ENCODE measurements around the gene RNASE7.
A peak's percentile ranks its signal among the peaks of the same experiment; 100 is the strongest.
"Not testable (repeated sequence)": the region's sequence is repeated elsewhere in the genome, so short reads cannot be mapped to it uniquely, and the experiment has no call there.

Gene RNASE7, protein sequence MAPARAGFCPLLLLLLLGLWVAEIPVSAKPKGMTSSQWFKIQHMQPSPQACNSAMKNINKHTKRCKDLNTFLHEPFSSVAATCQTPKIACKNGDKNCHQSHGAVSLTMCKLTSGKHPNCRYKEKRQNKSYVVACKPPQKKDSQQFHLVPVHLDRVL

GRCh38 chr14:21041676-21042433, at the start of gene RNASE7:
Gene RNASE7 (plus strand): TSS chr14:21042362. CDS start chr14:21042993, 631 bp downstream.
- no peak for DNase-seq (ENCODE audit: low read depth)

GRCh38 chr14:20996521-20996920, 45.6 kb upstream of the RNASE7 start:
- DNase-seq (ENCODE audit: low read depth), result no peak

GRCh38 chr14:20997115-20997514, 45.0 kb upstream of the RNASE7 start:
- DNase-seq (ENCODE audit: low read depth), result no peak

- no peak for DNase-seq (ENCODE audit: low read depth)
Measured at GRCh38 chr14:20997564-20997963, 44.6 kb upstream of the RNASE7 start.

GRCh38 chr14:20998139-20998538, 44.0 kb upstream of the RNASE7 start:
- DNase-seq (ENCODE audit: low read depth), result no peak

- no peak for DNase-seq (ENCODE audit: low read depth)
Measured at GRCh38 chr14:20998674-20999366, 43.3 kb upstream of the RNASE7 start, which contains the start of gene SLC39A2. Gene SLC39A2 (plus strand): TSS chr14:20999293. CDS start chr14:20999447, 154 bp downstream.

GRCh38 chr14:20999591-20999990, 42.6 kb upstream of the RNASE7 start:
- DNase-seq (ENCODE audit: low read depth), result no peak

DNA sequence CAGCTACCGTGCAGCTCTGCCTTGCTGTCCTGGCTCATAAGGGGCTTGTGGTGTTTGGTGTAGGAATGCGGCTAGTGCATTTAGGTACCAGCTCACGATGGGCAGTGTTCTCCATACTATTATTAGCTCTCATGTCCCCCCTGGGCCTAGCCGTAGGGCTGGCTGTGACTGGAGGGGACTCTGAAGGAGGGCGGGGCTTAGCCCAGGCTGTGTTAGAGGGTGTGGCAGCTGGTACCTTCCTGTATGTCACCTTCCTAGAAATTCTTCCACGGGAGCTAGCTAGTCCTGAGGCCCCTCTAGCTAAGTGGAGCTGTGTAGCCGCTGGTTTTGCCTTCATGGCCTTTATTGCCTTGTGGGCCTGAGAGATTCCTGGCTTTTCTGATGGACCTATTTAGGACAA, 40.9 kb upstream of the RNASE7 start:
- DNase-seq (ENCODE audit: low read depth), result no peak

- no peak for DNase-seq (ENCODE audit: low read depth)
Measured at GRCh38 chr14:21003788-21004346, 38.3 kb upstream of the RNASE7 start.

GRCh38 chr14:21009721-21010120, 32.4 kb upstream of the RNASE7 start:
- DNase-seq (ENCODE audit: low read depth), result not testable (repeated sequence)

- DNase-seq (ENCODE audit: low read depth), result no peak
Measured at GRCh38 chr14:21011136-21011535, 31.0 kb upstream of the RNASE7 start.

DNA sequence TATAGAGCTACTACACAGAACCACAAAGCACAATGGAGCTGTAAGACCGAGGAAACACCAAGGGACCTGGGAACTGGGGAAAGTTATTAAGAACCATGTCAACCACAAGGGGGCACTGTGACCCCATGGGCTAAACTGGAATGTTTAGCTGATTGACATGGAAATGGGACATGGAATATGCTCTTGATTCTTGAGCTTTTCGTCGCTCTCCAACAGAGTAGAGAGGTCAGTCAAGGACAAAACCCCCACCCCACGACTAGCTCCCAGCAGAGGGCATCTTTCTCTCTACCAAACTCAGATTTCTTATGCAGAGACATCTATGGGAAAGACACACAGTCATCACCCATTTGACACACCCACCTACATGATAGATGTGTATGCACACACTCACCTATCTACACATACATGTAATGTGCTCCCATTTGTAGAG, 27.4 kb upstream of the RNASE7 start:
- peak; percentile 82 for DNase-seq (ENCODE audit: low read depth)

DNA sequence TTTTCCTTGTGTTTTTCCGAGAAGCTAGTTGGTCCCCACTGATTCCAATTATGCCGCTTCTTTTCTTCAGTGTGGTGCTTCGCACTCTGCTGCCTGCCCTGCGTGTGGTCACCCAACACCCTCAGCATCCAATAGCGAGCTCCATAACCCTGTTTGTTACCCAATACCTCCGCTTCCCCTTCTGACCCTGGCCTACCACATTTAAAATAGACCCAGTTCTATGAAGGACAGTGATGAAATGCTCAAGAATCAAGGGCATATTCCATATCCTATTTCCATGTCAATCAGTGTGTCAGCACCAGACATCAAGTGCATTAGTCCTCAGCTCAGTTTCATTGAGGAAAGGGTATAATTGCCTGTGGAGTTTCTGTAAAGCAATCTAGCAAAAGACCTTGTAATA, 26.9 kb upstream of the RNASE7 start:
- DNase-seq (ENCODE audit: low read depth), result no peak

DNA sequence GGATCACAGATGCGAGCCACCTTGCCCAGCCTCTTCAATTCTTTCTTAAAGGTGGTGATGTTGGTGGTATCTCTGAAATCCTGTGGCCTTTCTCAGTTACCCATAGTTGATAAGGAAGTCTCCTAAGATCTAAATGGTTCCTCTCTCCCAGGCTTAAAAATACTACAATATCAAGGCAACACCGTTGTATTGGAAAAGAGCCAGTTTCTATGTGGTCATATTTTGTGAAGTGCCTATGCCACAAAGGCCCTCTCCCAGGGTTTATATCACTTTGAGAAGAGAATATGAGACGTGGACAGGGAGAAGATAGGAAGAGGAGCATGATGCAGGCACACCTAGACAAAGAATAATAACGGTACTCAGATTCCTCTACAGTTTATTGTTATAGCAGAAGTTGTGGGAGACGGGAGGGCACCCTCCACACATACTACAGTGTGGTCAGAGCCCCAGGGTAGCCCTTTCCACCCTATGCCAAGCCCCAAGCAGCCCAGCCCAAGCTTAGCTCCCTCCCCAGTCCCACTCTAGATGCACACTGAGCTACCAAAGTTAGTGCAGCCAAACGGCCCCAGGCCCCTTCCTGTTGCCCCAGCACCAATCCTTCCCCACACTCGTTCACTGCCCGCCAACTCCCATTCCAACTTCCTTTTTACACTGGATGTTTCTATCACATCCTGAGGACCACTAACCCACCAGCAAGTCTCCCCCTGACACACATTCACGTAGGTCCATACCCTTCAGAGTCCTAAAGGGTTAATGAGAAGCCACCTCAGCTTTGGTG, 25.6 kb upstream of the RNASE7 start:
- DNase-seq (ENCODE audit: low read depth), result no peak

DNA sequence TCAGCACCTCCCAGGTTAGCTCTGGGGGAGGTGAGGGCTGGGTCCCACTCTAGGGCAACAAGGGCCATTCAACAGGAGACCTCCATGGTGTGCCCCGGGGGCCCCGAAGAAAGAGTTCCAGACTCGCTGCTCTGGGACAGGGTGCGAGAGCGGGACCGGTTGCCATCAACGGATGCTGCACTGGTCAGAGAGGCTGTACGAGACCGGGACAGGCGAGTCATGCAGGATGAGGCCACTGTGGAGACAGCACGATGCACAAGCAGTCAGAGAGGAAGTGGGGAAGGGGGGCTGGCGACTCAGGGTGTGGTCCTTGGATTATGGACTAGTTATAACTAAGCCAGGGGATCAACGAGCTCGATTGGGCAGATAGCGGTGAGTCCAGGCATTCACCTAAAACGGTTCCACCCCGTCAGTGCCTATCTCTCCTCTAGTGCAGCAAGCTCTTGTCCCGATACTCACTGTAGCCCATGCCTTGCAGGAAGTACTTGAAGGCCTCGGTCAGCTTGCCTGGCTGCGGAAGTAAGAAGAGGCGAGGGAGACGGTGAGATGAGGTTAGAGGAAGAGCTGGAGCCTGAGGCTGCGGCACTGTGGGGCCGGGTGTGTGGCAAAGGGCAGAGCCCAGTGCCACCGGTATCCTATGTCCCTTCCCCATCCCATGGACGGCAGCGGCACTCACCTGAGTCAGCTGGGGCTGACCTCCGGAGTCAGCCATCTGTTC, 24.5 kb upstream of the RNASE7 start:
- no peak for DNase-seq (ENCODE audit: low read depth)

GRCh38 chr14:21018286-21018685, 23.9 kb upstream of the RNASE7 start:
- DNase-seq (ENCODE audit: low read depth), result no peak

- no peak for DNase-seq (ENCODE audit: low read depth)
Measured at GRCh38 chr14:21018781-21019180, 23.4 kb upstream of the RNASE7 start.

- no peak for DNase-seq (ENCODE audit: low read depth)
Measured at GRCh38 chr14:21019366-21019765, 22.8 kb upstream of the RNASE7 start.

DNA sequence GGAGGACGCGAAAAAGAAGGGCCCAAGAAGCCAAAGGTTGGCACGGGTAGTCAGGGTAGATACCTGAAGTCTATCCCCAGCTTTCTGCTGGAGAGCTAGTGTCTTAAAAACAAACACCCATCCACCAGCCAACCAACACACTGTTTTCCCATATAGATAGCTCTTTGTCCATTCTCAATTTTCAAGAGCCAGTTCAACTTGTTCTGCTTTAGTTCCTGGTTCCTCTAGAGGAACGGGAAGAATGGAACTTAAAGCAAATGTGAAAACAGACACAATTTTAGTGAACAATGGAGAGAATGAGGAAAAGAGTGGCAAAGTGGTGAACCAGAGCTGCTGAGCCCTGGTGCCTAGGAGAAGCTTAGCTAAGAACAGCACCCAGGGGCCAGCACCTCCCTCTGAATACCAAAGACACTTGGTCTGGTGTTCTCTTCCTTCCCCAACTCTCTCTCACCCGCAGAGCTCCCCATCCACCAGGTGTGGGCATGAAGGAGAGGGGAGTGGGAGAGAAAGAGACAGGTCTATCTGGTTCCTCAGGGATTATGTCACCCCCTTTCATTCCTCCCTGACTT, 21.1 kb upstream of the RNASE7 start:
- DNase-seq (ENCODE audit: low read depth), result no peak

GRCh38 chr14:21022686-21023085, 19.5 kb upstream of the RNASE7 start:
- DNase-seq (ENCODE audit: low read depth), result no peak

- no peak for DNase-seq (ENCODE audit: low read depth)
Measured at GRCh38 chr14:21023174-21023573, 19.0 kb upstream of the RNASE7 start.

Data from stimulated activated CD8-positive, alpha-beta memory T cell treated with anti-CD3 and anti-CD28 coated beads, Interleukin-12 subunit alpha, Interleukin-12 subunit beta, amount 100 ng/mL, for 1 hour (primary cell).